Stimulated activated CD8-positive, alpha-beta memory T cell treated with anti-CD3 and anti-CD28 coated beads, Interleukin-15, amount 100 ng/mL, for 24 hours (primary cell): ENCODE results near the gene RPP38.

Experiments used
- DNase-seq: peaks from one replicate; pipeline ENCODE4 v3.0.0-alpha.2; 2020; ENCODE audit warnings: low read depth

Gene RPP38

DNA sequence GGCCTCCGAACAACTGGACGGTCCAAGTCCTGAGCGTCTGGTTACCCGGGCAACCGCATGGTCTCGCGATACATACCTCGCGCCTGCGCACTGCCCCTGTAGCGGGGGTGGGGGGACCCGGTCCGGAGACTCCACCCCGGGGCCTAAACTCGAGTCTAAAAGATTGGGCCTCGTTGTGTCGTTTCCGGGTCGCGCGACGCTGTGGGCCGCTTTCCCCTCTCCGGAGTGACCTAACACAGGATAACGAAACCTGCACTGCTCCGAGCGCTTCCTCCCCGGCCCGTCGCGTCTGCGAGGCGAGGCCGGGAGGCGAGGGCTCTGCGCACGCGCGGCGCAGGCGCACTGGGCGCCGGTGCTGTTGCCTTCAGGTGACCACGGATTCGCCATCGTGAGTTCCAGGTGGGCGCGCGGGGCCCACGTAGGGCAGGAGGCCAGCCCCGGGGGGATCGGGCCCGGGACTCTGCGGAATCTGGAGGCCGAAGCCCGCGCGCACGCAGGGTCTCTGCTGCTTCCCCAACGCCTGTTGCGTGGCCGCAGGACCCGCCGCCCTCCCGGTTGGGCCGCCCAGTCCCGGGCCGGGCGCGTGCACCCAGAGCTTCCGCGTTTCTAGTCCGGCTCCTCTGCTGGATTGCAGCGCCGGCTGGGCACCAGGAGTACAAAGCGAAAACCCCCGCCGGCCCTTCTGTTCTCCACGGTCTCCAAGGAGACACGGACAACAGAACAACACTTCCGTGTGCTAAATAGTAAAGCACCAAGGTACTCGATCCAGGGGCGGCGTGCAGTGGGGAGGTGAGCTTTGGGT is at the start of gene RPP38:
TSS of gene RPP38 (plus strand) at position 345 of the 802 bp plus-strand sequence. CDS start 5,960 bp downstream, outside the sequence.
- peak; percentile 96 for DNase-seq

DNA sequence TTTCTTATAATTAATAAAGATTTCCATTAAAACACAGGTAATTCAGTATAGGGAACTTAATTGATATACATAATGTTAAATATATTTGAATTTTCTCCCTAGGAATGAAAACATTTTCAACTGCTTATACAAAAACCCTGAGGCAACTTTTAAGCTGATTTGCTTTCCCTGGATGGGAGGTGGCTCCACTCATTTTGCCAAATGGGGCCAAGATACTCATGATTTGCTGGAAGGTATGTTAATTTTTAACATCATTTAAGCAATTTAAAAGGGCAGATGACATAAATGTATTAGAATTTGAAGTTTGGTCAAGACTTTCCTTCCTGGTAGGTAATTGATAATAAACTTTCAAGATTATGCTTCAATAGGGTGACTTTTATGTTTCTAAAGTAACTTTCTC is 47.6 kb upstream of the RPP38 start:
- no peak for DNase-seq

DNA sequence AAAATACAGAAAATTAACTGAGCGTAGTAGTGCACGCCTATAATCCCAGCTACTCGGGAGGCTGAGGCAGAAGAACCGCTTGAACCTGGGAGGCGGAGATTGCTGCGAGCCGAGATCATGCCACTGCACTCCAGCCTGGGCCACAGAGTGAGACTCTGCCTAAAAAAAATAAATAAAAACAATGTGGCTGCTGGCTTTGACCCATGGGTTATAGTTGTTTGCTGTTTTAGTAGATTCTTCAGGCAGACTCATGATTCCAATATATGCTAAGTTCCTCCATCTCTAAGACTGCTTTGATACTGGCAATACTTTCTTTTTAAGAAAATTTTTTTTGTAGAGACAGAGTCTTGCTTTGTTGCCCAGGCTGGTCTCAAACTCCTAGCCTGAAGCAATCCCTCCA is 45.0 kb upstream of the RPP38 start:
- no peak for DNase-seq

GRCh38 chr10:15053061-15053460 is 44.1 kb upstream of the RPP38 start:
- DNase-seq, result no peak

DNA sequence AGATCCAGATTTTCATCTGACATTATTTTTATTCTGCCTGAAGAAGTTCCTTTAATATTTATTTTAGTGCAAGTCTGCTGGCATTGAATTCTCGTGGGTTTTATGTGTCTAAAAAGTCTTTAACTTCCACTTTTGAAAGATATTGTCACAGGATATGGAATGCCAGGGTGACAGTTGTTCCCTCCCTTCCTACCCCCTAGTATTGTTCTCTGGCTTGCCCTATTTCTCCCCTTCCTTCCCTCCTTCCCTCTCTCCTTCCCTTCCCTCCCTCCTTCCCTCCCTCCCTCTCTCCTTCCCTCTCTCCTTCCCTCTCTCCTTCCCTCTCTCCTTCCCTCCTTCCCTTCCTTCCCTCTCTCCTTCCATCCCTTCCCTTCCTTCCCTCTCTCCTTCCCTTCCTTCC is 38.5 kb upstream of the RPP38 start:
- no peak for DNase-seq

- DNase-seq, result no peak
These were observed 37.2 kb upstream of the RPP38 start for GRCh38 chr10:15059914-15060313.

DNA sequence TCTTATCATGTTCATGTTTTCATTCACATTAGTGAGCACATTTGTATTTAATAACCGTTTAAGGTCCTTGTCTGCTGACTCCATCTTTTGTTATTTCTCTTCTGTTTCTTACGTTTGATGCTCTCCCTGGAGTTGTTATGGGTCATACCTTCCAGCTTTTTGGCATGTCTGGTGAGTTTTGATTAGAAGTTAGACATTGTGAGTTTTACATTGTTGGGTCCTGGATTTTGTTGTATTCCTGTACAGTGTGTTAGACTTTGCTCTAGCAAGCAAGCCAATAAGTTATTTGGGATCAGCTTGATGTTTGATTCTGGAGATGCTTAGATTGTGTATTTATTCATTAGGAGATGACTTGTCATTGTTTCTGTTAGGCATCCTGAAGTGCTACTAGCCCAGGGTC is 36.5 kb upstream of the RPP38 start:
- no peak for DNase-seq

- no peak for DNase-seq
These were observed 30.0 kb upstream of the RPP38 start for GRCh38 chr10:15067154-15067553.

DNA sequence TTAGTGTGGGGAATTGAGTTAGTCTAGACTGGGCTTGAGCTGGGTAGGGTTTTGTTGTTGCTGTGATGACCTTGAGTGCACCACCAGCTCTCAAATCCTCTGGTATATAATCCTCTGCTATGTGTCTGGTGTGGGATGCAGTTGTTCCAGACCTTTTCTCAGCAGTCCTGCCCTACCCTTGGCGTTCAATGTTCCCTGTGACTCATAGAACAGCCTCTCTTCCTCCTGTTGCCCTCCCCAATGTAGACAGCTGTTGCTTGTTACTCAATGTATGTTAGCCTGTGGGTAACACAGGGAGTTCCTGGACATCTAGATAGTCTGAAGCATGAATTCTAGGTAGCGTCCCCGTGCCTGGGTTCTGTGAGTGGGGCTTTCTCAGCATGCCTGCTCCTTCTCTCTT is 28.4 kb upstream of the RPP38 start:
- no peak for DNase-seq

DNA sequence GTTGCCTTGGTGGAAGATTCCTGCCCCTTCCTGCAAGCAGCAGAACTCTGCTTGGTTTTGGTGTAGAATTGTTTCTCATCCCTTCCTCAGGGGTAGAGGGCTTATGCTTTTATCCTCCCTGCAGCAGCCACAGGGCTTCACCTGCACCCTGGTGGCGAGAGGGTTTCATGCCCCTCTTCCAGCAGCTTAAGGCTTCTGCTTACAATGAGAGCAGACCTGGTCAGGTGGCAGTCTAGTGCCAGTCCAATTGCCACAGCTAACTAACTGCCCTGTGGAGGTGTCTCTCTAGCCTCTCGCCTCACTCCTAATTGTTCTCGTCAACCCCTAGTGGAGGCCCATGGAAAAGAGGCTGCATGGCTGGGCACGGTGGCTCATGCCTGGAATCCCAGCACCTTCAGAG is 27.9 kb upstream of the RPP38 start:
- no peak for DNase-seq

DNA sequence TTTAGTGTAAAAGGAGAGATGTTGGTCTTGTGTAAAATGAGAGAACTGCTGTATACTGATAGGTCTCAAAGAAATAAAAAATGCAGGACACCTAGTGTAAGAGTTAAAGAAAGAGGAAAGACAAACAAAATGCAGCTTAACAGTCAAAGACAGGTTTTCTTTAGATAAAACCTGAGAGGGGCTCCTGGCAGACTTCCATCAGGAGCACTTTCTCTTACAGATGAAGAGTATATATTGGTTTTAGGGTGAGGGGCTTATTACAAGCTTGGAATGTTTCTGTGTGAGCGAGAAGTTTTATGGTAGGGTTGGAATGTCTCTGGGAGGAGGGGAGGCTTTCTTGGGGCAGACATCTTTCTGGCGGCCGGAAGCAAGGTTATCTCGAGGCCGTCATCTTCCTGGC is 24.8 kb upstream of the RPP38 start:
- no peak for DNase-seq

DNA sequence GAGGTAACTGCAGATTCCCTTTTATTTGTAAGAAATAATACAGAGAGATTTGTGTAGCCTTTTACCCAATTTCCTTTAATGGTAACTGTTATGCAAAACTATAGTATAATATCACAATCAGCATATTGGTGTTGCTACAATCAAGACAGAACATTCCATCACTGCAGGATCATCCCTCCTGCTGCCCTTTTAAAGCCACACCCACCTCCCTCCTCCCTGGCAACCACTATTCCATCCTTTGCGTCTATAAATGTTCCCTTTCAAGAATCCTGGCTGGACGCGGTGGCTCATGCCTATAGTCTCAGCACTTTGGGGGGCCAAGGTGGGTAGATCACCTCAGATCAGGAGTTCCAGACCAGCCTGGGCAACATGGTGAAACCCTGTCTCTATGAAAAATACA is 21.7 kb upstream of the RPP38 start:
- DNase-seq, result no peak

DNA sequence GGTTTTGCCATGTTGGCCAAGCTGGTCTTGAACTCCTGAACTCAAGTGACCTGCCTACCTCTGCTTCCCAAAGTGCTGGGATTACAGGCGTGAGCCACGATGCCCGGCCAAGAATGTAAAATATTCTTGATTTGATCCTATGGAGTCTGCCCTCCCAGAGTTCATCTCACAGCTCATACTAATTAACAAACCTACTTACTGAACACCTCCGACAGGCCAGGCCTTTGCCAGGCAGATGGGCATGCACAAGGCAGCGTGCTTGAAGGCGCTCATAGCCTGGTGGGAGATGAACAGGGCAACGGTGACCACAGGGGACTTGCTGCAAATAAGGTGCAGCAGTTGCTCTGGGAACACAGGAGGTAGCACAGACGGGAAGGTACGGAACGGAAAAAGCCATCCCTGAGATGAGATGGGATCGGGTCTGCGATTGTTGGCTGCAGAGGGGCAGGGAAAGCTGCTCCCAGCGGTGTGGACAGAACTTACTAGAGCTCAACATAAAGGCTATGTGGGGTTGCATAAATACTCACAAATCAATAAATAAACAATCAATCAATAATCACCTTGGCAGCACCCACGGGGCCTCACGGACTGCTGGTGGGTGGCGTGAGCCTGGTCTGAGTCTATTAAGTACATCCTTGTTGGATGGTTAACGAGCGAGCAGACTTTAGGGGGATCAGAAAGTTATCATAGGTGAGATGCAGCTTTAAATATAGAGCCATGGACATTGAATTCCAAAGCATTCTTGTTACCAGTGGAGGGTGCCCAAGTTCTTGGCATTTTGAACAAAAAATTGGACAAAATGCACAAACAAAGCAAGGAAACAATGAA is 13.3 kb upstream of the RPP38 start:
- no peak for DNase-seq

GRCh38 chr10:15084502-15084922 is 12.6 kb upstream of the RPP38 start:
- no peak for DNase-seq

GRCh38 chr10:15088428-15089261 is 8.5 kb upstream of the RPP38 start, which contains the start of gene ACBD7:
Gene ACBD7 (minus strand): TSS chr10:15088776. CDS start chr10:15088728, 48 bp downstream.
- DNase-seq, result peak; percentile 60

- DNase-seq, result no peak
These were observed 5.7 kb upstream of the RPP38 start for GRCh38 chr10:15091418-15091817.

DNA sequence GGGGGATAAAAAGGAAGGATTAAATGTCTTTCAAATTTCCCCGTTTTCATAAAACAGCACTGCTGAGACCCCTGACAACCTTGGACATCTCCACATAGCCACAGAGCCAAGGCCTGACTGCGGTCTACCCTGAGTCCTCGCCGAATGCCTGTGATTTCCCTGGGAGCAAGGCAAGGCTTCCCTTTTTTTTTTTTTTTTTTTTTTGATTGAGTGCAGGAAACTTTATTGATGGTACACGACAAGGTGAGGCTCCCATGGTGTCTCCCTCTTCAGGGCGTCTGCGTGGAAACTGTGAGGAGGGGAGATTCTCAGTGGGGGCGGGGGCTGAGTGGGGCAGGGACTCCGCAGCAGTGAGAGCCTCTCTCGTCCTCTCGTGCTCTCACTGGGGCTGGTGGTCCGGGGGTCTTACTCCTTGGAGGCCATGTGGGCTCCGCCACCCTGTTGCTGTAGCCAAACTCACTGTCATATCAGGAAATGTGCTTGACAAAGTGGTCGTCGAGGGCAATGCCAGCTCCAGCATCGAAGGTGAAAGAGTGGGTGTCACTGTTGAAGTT is 4.2 kb upstream of the RPP38 start:
- DNase-seq, result no peak

DNA sequence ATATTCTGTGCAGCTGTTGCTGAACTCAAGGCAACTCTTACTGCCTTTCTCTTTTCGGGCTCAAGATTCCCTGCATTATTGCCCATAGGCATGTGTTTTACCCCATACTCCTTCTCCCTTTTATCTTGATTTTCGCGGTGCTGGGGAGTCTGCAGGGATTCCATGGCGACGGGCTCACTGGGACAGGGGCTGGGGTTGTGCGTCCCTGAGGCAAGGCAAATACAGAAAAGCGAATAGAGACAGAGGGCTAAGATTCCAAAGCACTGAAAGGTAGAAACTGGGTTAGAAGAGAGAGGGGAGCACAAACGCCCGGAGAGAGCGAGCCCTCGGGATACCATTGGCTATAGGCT is 519 bp upstream of the RPP38 start:
- no peak for DNase-seq

DNA sequence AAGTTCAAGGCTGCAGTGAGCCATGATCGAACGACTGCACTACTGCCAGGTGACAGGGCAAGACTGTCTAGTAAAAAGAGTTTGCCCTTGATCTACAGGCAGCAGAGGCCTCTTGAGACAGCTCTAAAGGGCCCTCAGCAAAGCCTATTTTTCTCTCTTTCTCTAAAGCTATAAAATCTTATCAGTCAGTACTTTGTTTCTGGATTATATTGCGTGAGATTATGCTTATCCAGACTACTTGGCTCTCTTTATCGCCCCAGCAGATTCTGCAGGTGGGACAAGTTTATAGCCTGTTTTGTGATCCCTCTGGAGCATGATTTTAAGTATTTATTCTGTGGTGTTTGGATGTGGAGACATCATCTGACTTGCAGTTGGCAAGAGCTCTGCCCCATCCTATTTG is 2.7 kb downstream of the RPP38 start:
- no peak for DNase-seq

- no peak for DNase-seq
These were observed 6.4 kb downstream of the RPP38 start for GRCh38 chr10:15103513-15103912.

DNA sequence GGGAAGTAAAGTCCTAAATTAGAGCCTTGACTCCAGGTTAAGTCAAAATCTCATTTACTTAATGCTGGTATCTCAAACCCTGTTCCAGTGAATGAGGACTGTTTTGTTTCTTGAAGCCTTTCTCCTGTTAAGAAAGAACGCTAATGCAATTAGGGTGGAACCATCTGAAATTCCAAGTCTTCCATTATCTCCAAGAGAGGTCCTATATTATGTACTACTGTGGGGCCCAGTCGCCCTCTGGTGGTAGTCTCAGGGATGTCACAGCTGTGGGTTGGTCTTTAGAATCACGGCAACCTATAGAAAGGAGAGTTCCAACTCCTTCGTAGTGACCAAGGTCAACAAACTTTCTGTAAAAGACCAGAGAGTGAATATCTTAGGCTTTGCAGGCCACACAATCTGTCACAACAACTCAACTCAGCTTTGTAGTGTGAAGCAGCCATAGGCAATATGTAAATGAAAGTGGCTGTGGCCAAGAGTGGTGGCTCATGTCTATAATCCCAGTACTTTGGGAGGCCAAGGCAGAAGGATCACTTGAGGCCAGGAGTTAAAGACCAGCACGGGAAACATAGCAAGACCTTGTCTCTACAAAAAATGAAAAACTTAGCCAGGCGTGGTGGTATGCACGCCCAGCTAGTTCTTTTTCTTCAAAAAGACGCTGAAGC is 9.3 kb downstream of the RPP38 start:
- peak; percentile 40 for DNase-seq

- DNase-seq, result no peak
These were observed 15.5 kb downstream of the RPP38 start for GRCh38 chr10:15112657-15113056.
